ENCODE data around the gene RPS10. TPM values are rescaled to one million over a fixed set of nuclear protein-coding genes. Genes with fewer than 3 reads are reported as not detected.

The RPS10 gene
- total RNA-seq, 1 donor from 2014 or later = 1,626 TPM

GRCh38 chr6:34447386-34447785 is 21.5 kb upstream of the RPS10 start:
- DNase-seq (ENCODE audit: low read depth, low spot score) = no peak
- H3K27ac Mint-ChIP-seq (ENCODE audit: unreplicated experiment) = no peak overlapping the region
- H3K4me3 Mint-ChIP-seq = no peak overlapping the region
- no peak for TF ChIP-seq CTCF (conservative IDR thresholded peaks at IDR 0.05)
- peaks cover 4% of the 10 kb centered on the region for H3K4me1 Mint-ChIP-seq
- H3K36me3 Mint-ChIP-seq (ENCODE audit: low read depth) = no peaks in the 10 kb centered on the region
- peaks cover 5% of the 10 kb centered on the region for H3K9me3 Mint-ChIP-seq
- H3K27me3 Mint-ChIP-seq (ENCODE audit: low read depth) = no peaks in the 10 kb centered on the region

GRCh38 chr6:34445313-34445860 is 19.5 kb upstream of the RPS10 start:
- Mint-ChIP-seq H3K27ac (ENCODE audit: unreplicated experiment) (no peak overlapping the region), H3K9me3 (no peaks in the 10 kb centered on the region), H3K27me3 (ENCODE audit: low read depth) (no peaks in the 10 kb centered on the region), H3K4me3 (no peak overlapping the region), H3K4me1 (peaks cover 8% of the 10 kb centered on the region), H3K36me3 (ENCODE audit: low read depth) (no peaks in the 10 kb centered on the region)
- no peak for TF ChIP-seq CTCF (conservative IDR thresholded peaks at IDR 0.05)
- no peak for DNase-seq (ENCODE audit: low read depth, low spot score)

- no peak for TF ChIP-seq CTCF (conservative IDR thresholded peaks at IDR 0.05)
- peaks cover 6% of the 10 kb centered on the region for H3K36me3 Mint-ChIP-seq (ENCODE audit: low read depth)
- peaks cover 8% of the 10 kb centered on the region for H3K9me3 Mint-ChIP-seq
- H3K27ac Mint-ChIP-seq (ENCODE audit: unreplicated experiment) = no peak overlapping the region
- no peak overlapping the region for H3K4me3 Mint-ChIP-seq
- no peaks in the 10 kb centered on the region for H3K27me3 Mint-ChIP-seq (ENCODE audit: low read depth)
- H3K4me1 Mint-ChIP-seq = peaks cover 4% of the 10 kb centered on the region
- no peak for DNase-seq (ENCODE audit: low read depth, low spot score)
Observed at GRCh38 chr6:34441526-34441925, 15.7 kb upstream of the RPS10 start.

GRCh38 chr6:34439442-34439841 is 13.6 kb upstream of the RPS10 start:
- no peak overlapping the region for H3K4me3 Mint-ChIP-seq
- no peak overlapping the region for H3K27ac Mint-ChIP-seq (ENCODE audit: unreplicated experiment)
- no peak for TF ChIP-seq CTCF (conservative IDR thresholded peaks at IDR 0.05)
- peaks cover 6% of the 10 kb centered on the region for H3K36me3 Mint-ChIP-seq (ENCODE audit: low read depth)
- no peak for DNase-seq (ENCODE audit: low read depth, low spot score)
- H3K9me3 Mint-ChIP-seq = peaks cover 8% of the 10 kb centered on the region
- H3K27me3 Mint-ChIP-seq (ENCODE audit: low read depth) = no peaks in the 10 kb centered on the region
- H3K4me1 Mint-ChIP-seq = peaks cover 4% of the 10 kb centered on the region

GRCh38 chr6:34438705-34439104 is 12.8 kb upstream of the RPS10 start:
- H3K4me1 Mint-ChIP-seq = peaks cover 4% of the 10 kb centered on the region
- DNase-seq (ENCODE audit: low read depth, low spot score) = no peak
- no peak overlapping the region for H3K4me3 Mint-ChIP-seq
- peaks cover 6% of the 10 kb centered on the region for H3K36me3 Mint-ChIP-seq (ENCODE audit: low read depth)
- H3K27ac Mint-ChIP-seq (ENCODE audit: unreplicated experiment) = no peak overlapping the region
- no peak for TF ChIP-seq CTCF (conservative IDR thresholded peaks at IDR 0.05)
- H3K27me3 Mint-ChIP-seq (ENCODE audit: low read depth) = no peaks in the 10 kb centered on the region
- H3K9me3 Mint-ChIP-seq = peaks cover 8% of the 10 kb centered on the region

GRCh38 chr6:34437644-34437970 is 11.7 kb upstream of the RPS10 start:
- no peak for DNase-seq (ENCODE audit: low read depth, low spot score)
- Mint-ChIP-seq H3K27ac (ENCODE audit: unreplicated experiment) (no peak overlapping the region), H3K27me3 (ENCODE audit: low read depth) (no peaks in the 10 kb centered on the region), H3K4me1 (peaks cover 4% of the 10 kb centered on the region), H3K4me3 (no peak overlapping the region), H3K9me3 (peaks cover 8% of the 10 kb centered on the region), H3K36me3 (ENCODE audit: low read depth) (peaks cover 6% of the 10 kb centered on the region)
- no peak for TF ChIP-seq CTCF (conservative IDR thresholded peaks at IDR 0.05)
